ENCODE data around the gene PCDHGB2. TPM values are rescaled to one million over a fixed set of nuclear protein-coding genes. Genes with fewer than 3 reads are reported as not detected.

The PCDHGB2 gene
- total and polyA plus RNA-seq, 11 donors, result 2.1 to 13.8 (median 9.8) TPM

GRCh38 chr5:141411575-141411974, 51.8 kb downstream of the PCDHGB2 start:
- no peak for ATAC-seq

More at GRCh38 chr5:141411575-141411974, 51.8 kb downstream of the PCDHGB2 start:
- no peak overlapping the region for H3K4me3 ChIP-seq
- H3K27ac ChIP-seq, result no peak overlapping the region
- no peak for TF ChIP-seq CTCF (IDR thresholded peaks at IDR 0.05)
- TF ChIP-seq POLR2A (IDR thresholded peaks at IDR 0.05), result no peak
- peaks cover 0 to 8% (median 0%) of the 10 kb centered on the region in 12 donors for H3K4me1 ChIP-seq
- H3K9me3 ChIP-seq, result peaks cover 0 to 100% (median 53%) of the 10 kb centered on the region in 12 donors
- no peak for DNase-seq
- WGBS, 4 donors, result 68 to 79% (median 74%) methylated on average over 3 of the region's 3 CpGs
- H3K36me3 ChIP-seq, result peaks cover 0 to 29% (median 0%) of the 10 kb centered on the region in 9 donors
- H3K27me3 ChIP-seq, result peaks cover 0 to 75% (median 0%) of the 10 kb centered on the region in 9 donors
- intact Hi-C loops (cut with DNase I), result loop anchor here in 6 of 10 donors (5.0 to 10.0 kb wide), 5 partner anchors 47 to 146 kb away; partner anchors contain the start of genes PCDHGA5 (in 3 of the 6) and PCDHGA1 (in 1 of the 6)

Other genes with a start within 250 kb of the PCDHGB2 start
Only the 30 nearest of the 36 such genes appear.
- 1 to 10 TPM in 4 of 9 donors, under 1 TPM in 5; 0.62 to 1.6 (median 0.99) TPM for gene PCDHB9, start 172.8 kb upstream of the PCDHGB2 start, total RNA-seq
- under 1 TPM; 0.30 to 0.35 TPM for gene PCDHB9, start 172.8 kb upstream of the PCDHGB2 start, polyA plus RNA-seq
- gene PCDHB10, start 167.6 kb upstream of the PCDHGB2 start, total RNA-seq, result 1 to 10 TPM in 4 of 9 donors, under 1 TPM in 5; 0.35 to 1.4 (median 0.91) TPM
- gene PCDHB10, start 167.6 kb upstream of the PCDHGB2 start, polyA plus RNA-seq, result under 1 TPM; 0.28 to 0.34 TPM
- 1 to 10 TPM in 7 of 9 donors, under 1 TPM in 2; 0.61 to 2.8 (median 1.4) TPM for gene PCDHB11, start 160.4 kb upstream of the PCDHGB2 start, total RNA-seq
- under 1 TPM; 0.23 to 0.28 TPM for gene PCDHB11, start 160.4 kb upstream of the PCDHGB2 start, polyA plus RNA-seq
- gene PCDHB12, start 151.3 kb upstream of the PCDHGB2 start, total RNA-seq, result 1 to 10 TPM in 5 of 9 donors, under 1 TPM in 4; 0.37 to 2.4 (median 1.2) TPM
- gene PCDHB12, start 151.3 kb upstream of the PCDHGB2 start, polyA plus RNA-seq, result under 1 TPM; 0.27 to 0.58 TPM
- gene PCDHB13, start 146.1 kb upstream of the PCDHGB2 start, total RNA-seq, result 1 to 10 TPM; 2.5 to 5.9 (median 3.6) TPM
- gene PCDHB13, start 146.1 kb upstream of the PCDHGB2 start, polyA plus RNA-seq, result 1 to 10 TPM in 1 of 2 donors, under 1 TPM in 1; 0.99 to 1.5 TPM
- 1 to 10 TPM; 2.6 to 6.1 (median 4.3) TPM for gene PCDHB14, start 136.7 kb upstream of the PCDHGB2 start, total RNA-seq
- 1 to 10 TPM in 1 of 2 donors, under 1 TPM in 1; 0.91 to 1.7 TPM for gene PCDHB14, start 136.7 kb upstream of the PCDHGB2 start, polyA plus RNA-seq
- 1 to 10 TPM; 3.7 to 7.5 (median 4.5) TPM for gene PCDHB15, start 114.6 kb upstream of the PCDHGB2 start, total RNA-seq
- gene PCDHB15, start 114.6 kb upstream of the PCDHGB2 start, polyA plus RNA-seq, result 1 to 10 TPM; 1.6 to 2.8 TPM
- gene SLC25A2, start 55.9 kb upstream of the PCDHGB2 start, total RNA-seq, result not detected
- gene SLC25A2, start 55.9 kb upstream of the PCDHGB2 start, polyA plus RNA-seq, result not detected
- gene TAF7, start 39.2 kb upstream of the PCDHGB2 start, total RNA-seq, result 100 to 1,000 TPM in 4 of 9 donors, 10 to 100 TPM in 5; 73.9 to 107 (median 99.9) TPM
- gene TAF7, start 39.2 kb upstream of the PCDHGB2 start, polyA plus RNA-seq, result 100 to 1,000 TPM in 1 of 2 donors, 10 to 100 TPM in 1; 47.2 to 159 TPM
- gene PCDHGA1, start 29.5 kb upstream of the PCDHGB2 start, total RNA-seq, result 1 to 10 TPM; 2.1 to 4.9 (median 3.5) TPM
- gene PCDHGA1, start 29.5 kb upstream of the PCDHGB2 start, polyA plus RNA-seq, result 1 to 10 TPM; 1.3 to 1.4 TPM
- 10 to 100 TPM in 6 of 9 donors, 1 to 10 TPM in 3; 5.8 to 15.1 (median 10.7) TPM for gene PCDHGA2, start 21.2 kb upstream of the PCDHGB2 start, total RNA-seq
- 1 to 10 TPM; 2.7 to 3.6 TPM for gene PCDHGA2, start 21.2 kb upstream of the PCDHGB2 start, polyA plus RNA-seq
- 10 to 100 TPM in 8 of 9 donors, 1 to 10 TPM in 1; 7.6 to 27.2 (median 14.7) TPM for gene PCDHGA3, start 16.2 kb upstream of the PCDHGB2 start, total RNA-seq
- 1 to 10 TPM; 3.5 to 5.9 TPM for gene PCDHGA3, start 16.2 kb upstream of the PCDHGB2 start, polyA plus RNA-seq
- 10 to 100 TPM in 4 of 9 donors, 1 to 10 TPM in 5; 4.4 to 11.9 (median 8.6) TPM for gene PCDHGB1, start 9.9 kb upstream of the PCDHGB2 start, total RNA-seq
- 1 to 10 TPM in 1 of 2 donors, under 1 TPM in 1; 0.85 to 5.9 TPM for gene PCDHGB1, start 9.9 kb upstream of the PCDHGB2 start, polyA plus RNA-seq
- gene PCDHGA4, start 5.0 kb upstream of the PCDHGB2 start, total RNA-seq, result 10 to 100 TPM in 5 of 9 donors, 1 to 10 TPM in 4; 5.1 to 13.7 (median 11.0) TPM
- 1 to 10 TPM; 2.5 to 5.1 TPM for gene PCDHGA4, start 5.0 kb upstream of the PCDHGB2 start, polyA plus RNA-seq
- 1 to 10 TPM; 2.9 to 9.6 (median 7.2) TPM for gene PCDHGA5, start 4.2 kb downstream of the PCDHGB2 start, total RNA-seq
- 1 to 10 TPM; 1.5 to 4.4 TPM for gene PCDHGA5, start 4.2 kb downstream of the PCDHGB2 start, polyA plus RNA-seq
- gene PCDHGB3, start 10.2 kb downstream of the PCDHGB2 start, total RNA-seq, result 10 to 100 TPM in 4 of 9 donors, 1 to 10 TPM in 5; 4.0 to 14.9 (median 9.8) TPM
- gene PCDHGB3, start 10.2 kb downstream of the PCDHGB2 start, polyA plus RNA-seq, result 1 to 10 TPM; 1.7 to 5.4 TPM
- gene PCDHGA6, start 13.9 kb downstream of the PCDHGB2 start, total RNA-seq, result 10 to 100 TPM in 1 of 9 donors, 1 to 10 TPM in 8; 3.6 to 10.3 (median 7.7) TPM
- 1 to 10 TPM; 2.2 to 6.7 TPM for gene PCDHGA6, start 13.9 kb downstream of the PCDHGB2 start, polyA plus RNA-seq
- gene PCDHGA7, start 22.7 kb downstream of the PCDHGB2 start, total RNA-seq, result 10 to 100 TPM in 2 of 9 donors, 1 to 10 TPM in 7; 4.4 to 14.1 (median 7.6) TPM
- 1 to 10 TPM; 1.4 to 5.1 TPM for gene PCDHGA7, start 22.7 kb downstream of the PCDHGB2 start, polyA plus RNA-seq
- gene PCDHGB4, start 27.7 kb downstream of the PCDHGB2 start, total RNA-seq, result 10 to 100 TPM in 2 of 9 donors, 1 to 10 TPM in 7; 4.5 to 11.9 (median 7.3) TPM
- 1 to 10 TPM; 2.0 to 3.8 TPM for gene PCDHGB4, start 27.7 kb downstream of the PCDHGB2 start, polyA plus RNA-seq
- 10 to 100 TPM in 3 of 9 donors, 1 to 10 TPM in 6; 4.7 to 14.6 (median 8.1) TPM for gene PCDHGA8, start 32.6 kb downstream of the PCDHGB2 start, total RNA-seq
- gene PCDHGA8, start 32.6 kb downstream of the PCDHGB2 start, polyA plus RNA-seq, result 1 to 10 TPM in 1 of 2 donors, under 1 TPM in 1; 0.76 to 3.8 TPM
- gene PCDHGB5, start 38.0 kb downstream of the PCDHGB2 start, total RNA-seq, result 10 to 100 TPM in 3 of 9 donors, 1 to 10 TPM in 6; 5.9 to 15.5 (median 9.9) TPM
- gene PCDHGB5, start 38.0 kb downstream of the PCDHGB2 start, polyA plus RNA-seq, result 1 to 10 TPM; 4.4 to 5.1 TPM
- gene PCDHGA9, start 42.8 kb downstream of the PCDHGB2 start, total RNA-seq, result 1 to 10 TPM; 2.3 to 9.6 (median 5.3) TPM
- gene PCDHGA9, start 42.8 kb downstream of the PCDHGB2 start, polyA plus RNA-seq, result 1 to 10 TPM; 1.3 to 5.5 TPM
- gene PCDHGB6, start 48.0 kb downstream of the PCDHGB2 start, total RNA-seq, result 10 to 100 TPM in 1 of 9 donors, 1 to 10 TPM in 8; 4.1 to 10.4 (median 6.5) TPM
- gene PCDHGB6, start 48.0 kb downstream of the PCDHGB2 start, polyA plus RNA-seq, result 1 to 10 TPM; 2.3 to 4.5 TPM
- gene PCDHGA10, start 53.0 kb downstream of the PCDHGB2 start, total RNA-seq, result 10 to 100 TPM in 1 of 9 donors, 1 to 10 TPM in 8; 3.3 to 11.3 (median 6.1) TPM
- 1 to 10 TPM; 1.1 to 3.1 TPM for gene PCDHGA10, start 53.0 kb downstream of the PCDHGB2 start, polyA plus RNA-seq
- 10 to 100 TPM in 5 of 9 donors, 1 to 10 TPM in 4; 5.1 to 15.0 (median 11.1) TPM for gene PCDHGB7, start 57.7 kb downstream of the PCDHGB2 start, total RNA-seq
- 1 to 10 TPM; 3.3 to 4.8 TPM for gene PCDHGB7, start 57.7 kb downstream of the PCDHGB2 start, polyA plus RNA-seq
- gene PCDHGA11, start 61.1 kb downstream of the PCDHGB2 start, total RNA-seq, result 1 to 10 TPM; 2.8 to 9.0 (median 5.3) TPM
- gene PCDHGA11, start 61.1 kb downstream of the PCDHGB2 start, polyA plus RNA-seq, result 1 to 10 TPM; 1.8 to 5.0 TPM
- 10 to 100 TPM in 1 of 9 donors, 1 to 10 TPM in 8; 3.2 to 15.5 (median 7.3) TPM for gene PCDHGA12, start 70.5 kb downstream of the PCDHGB2 start, total RNA-seq
- gene PCDHGA12, start 70.5 kb downstream of the PCDHGB2 start, polyA plus RNA-seq, result 1 to 10 TPM; 3.2 to 5.0 TPM
- 10 to 100 TPM; 12.3 to 32.5 (median 18.4) TPM for gene PCDHGC3, start 116.0 kb downstream of the PCDHGB2 start, total RNA-seq
- gene PCDHGC3, start 116.0 kb downstream of the PCDHGB2 start, polyA plus RNA-seq, result 10 to 100 TPM; 23.3 to 34.8 TPM
- 10 to 100 TPM in 1 of 9 donors, 1 to 10 TPM in 8; 1.7 to 10.4 (median 2.9) TPM for gene PCDHGC4, start 125.0 kb downstream of the PCDHGB2 start, total RNA-seq
- gene PCDHGC4, start 125.0 kb downstream of the PCDHGB2 start, polyA plus RNA-seq, result 1 to 10 TPM in 1 of 2 donors, under 1 TPM in 1; 0.39 to 4.2 TPM
- 1 to 10 TPM; 1.5 to 5.4 (median 3.0) TPM for gene PCDHGC5, start 129.1 kb downstream of the PCDHGB2 start, total RNA-seq
- 1 to 10 TPM in 1 of 2 donors, under 1 TPM in 1; 0.72 to 5.4 TPM for gene PCDHGC5, start 129.1 kb downstream of the PCDHGB2 start, polyA plus RNA-seq

Data from heart left ventricle (tissue), 16 donors.